PC-3 (cell line): Measurements from ENCODE around the gene LIN28A.

Experiments
- EZH2 ChIP-seq: fragments of 300-600 bp; sonication (generic); IDR thresholded peaks from one replicate; pipeline ENCODE4 v1.6.1; 2017; ENCODE audit warnings: antibody characterized with exemption, mild to moderate bottlenecking, low read length; ENCODE audit not compliant: unreplicated experiment
- EZH2phosphoT487 ChIP-seq: fragments of 300-600 bp; sonication (generic); IDR thresholded peaks from 2 replicates; pipeline ENCODE4 v1.6.1; 2018; ENCODE audit warnings: mild to moderate bottlenecking, antibody characterized with exemption, low read length, borderline replicate concordance
- TF ChIP-seq, protein P1 (sequence below): fragments of 300-600 bp; sonication (generic); conservative IDR thresholded peaks from 2 replicates; pipeline ENCODE4 v1.5.1; 2017; ENCODE audit warnings: antibody characterized with exemption, low read depth, mild to moderate bottlenecking, low read length

GRCh38 chr1:26450908-26451307, 40.3 kb downstream of the LIN28A start:
- TF ChIP-seq, protein P1, sequence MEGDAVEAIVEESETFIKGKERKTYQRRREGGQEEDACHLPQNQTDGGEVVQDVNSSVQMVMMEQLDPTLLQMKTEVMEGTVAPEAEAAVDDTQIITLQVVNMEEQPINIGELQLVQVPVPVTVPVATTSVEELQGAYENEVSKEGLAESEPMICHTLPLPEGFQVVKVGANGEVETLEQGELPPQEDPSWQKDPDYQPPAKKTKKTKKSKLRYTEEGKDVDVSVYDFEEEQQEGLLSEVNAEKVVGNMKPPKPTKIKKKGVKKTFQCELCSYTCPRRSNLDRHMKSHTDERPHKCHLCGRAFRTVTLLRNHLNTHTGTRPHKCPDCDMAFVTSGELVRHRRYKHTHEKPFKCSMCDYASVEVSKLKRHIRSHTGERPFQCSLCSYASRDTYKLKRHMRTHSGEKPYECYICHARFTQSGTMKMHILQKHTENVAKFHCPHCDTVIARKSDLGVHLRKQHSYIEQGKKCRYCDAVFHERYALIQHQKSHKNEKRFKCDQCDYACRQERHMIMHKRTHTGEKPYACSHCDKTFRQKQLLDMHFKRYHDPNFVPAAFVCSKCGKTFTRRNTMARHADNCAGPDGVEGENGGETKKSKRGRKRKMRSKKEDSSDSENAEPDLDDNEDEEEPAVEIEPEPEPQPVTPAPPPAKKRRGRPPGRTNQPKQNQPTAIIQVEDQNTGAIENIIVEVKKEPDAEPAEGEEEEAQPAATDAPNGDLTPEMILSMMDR = no peak
- TF ChIP-seq EZH2 (no peak), EZH2phosphoT487 (no peak)
